ENCODE results near the gene PIGQ. TPM values are rescaled to one million over a fixed set of nuclear protein-coding genes. Genes with fewer than 3 reads are reported as not detected.

The PIGQ gene
- total RNA-seq, 2 donors from 2014 or later = 28.0 to 34.2 TPM

GRCh38 chr16:633336-634050 lies 63.7 kb downstream of the PIGQ start:
- ATAC-seq (replicated peaks) = no peak
- Mint-ChIP-seq H3K4me3 (no peak overlapping the region), H3K9me3 (no peaks in the 10 kb centered on the region), H3K27me3 (no peaks in the 10 kb centered on the region), H3K4me1 (peaks cover 6% of the 10 kb centered on the region), H3K36me3 (ENCODE audit: low read depth) (peaks cover 15% of the 10 kb centered on the region), H3K27ac (no peak overlapping the region)

Other genes with a start within 250 kb of the PIGQ start
- 10 to 100 TPM; 16.2 to 18.4 TPM for gene AXIN1, start 217.2 kb upstream of the PIGQ start, total RNA-seq
- 10 to 100 TPM; 63.4 to 86.2 TPM for gene MRPL28, start 199.4 kb upstream of the PIGQ start, total RNA-seq
- 10 to 100 TPM; 25.6 to 26.1 TPM for gene PGAP6, start 188.0 kb upstream of the PIGQ start, total RNA-seq
- 10 to 100 TPM; 21.8 to 41.9 TPM for gene NME4, start 172.8 kb upstream of the PIGQ start, total RNA-seq
- 10 to 100 TPM; 12.0 to 12.7 TPM for gene DECR2, start 168.1 kb upstream of the PIGQ start, total RNA-seq
- 10 to 100 TPM; 26.9 to 28.3 TPM for gene RAB11FIP3, start 144.3 kb upstream of the PIGQ start, total RNA-seq
- 100 to 1,000 TPM in 1 of 2 donors, 10 to 100 TPM in 1; 61.1 to 117 TPM for gene CAPN15, start 42.3 kb upstream of the PIGQ start, total RNA-seq
- not detected for gene PRR35, start 9.6 kb upstream of the PIGQ start, total RNA-seq
- 1 to 10 TPM in 1 of 2 donors, under 1 TPM in 1; 0.80 to 1.1 TPM for gene NHLRC4, start 3.0 kb upstream of the PIGQ start, total RNA-seq
- gene RAB40C, start 20.1 kb downstream of the PIGQ start, total RNA-seq = 10 to 100 TPM; 12.9 TPM
- gene WFIKKN1, start 61.0 kb downstream of the PIGQ start, total RNA-seq = under 1 TPM; 0.45 to 0.53 TPM
- 100 to 1,000 TPM in 1 of 2 donors, 10 to 100 TPM in 1; 87.4 to 115 TPM for gene METTL26, start 66.3 kb downstream of the PIGQ start, total RNA-seq
- 10 to 100 TPM; 29.2 to 54.5 TPM for gene MCRIP2, start 71.9 kb downstream of the PIGQ start, total RNA-seq
- 10 to 100 TPM; 50.7 to 93.9 TPM for gene WDR90, start 79.4 kb downstream of the PIGQ start, total RNA-seq
- gene RHOT2, start 98.2 kb downstream of the PIGQ start, total RNA-seq = 100 to 1,000 TPM; 134 to 149 TPM
- 1 to 10 TPM; 2.9 to 5.4 TPM for gene RHBDL1, start 105.7 kb downstream of the PIGQ start, total RNA-seq
- 10 to 100 TPM; 47.5 to 98.2 TPM for gene STUB1, start 110.4 kb downstream of the PIGQ start, total RNA-seq
- 10 to 100 TPM; 16.8 to 26.8 TPM for gene JMJD8, start 114.4 kb downstream of the PIGQ start, total RNA-seq
- 10 to 100 TPM; 15.6 to 18.7 TPM for gene WDR24, start 120.4 kb downstream of the PIGQ start, total RNA-seq
- gene FBXL16, start 135.8 kb downstream of the PIGQ start, total RNA-seq = 10 to 100 TPM in 1 of 2 donors, 1 to 10 TPM in 1; 6.4 to 23.6 TPM
- gene METRN, start 145.2 kb downstream of the PIGQ start, total RNA-seq = 1 to 10 TPM; 4.5 to 8.4 TPM
- gene ANTKMT, start 151.2 kb downstream of the PIGQ start, total RNA-seq = 10 to 100 TPM; 13.5 to 22.4 TPM
- gene CCDC78, start 156.5 kb downstream of the PIGQ start, total RNA-seq = 1 to 10 TPM; 4.3 to 4.4 TPM
- gene HAGHL, start 157.1 kb downstream of the PIGQ start, total RNA-seq = 10 to 100 TPM in 1 of 2 donors, 1 to 10 TPM in 1; 9.2 to 14.0 TPM
- 10 to 100 TPM; 39.2 to 47.1 TPM for gene CIAO3, start 171.0 kb downstream of the PIGQ start, total RNA-seq
- gene MSLN, start 190.8 kb downstream of the PIGQ start, total RNA-seq = not detected
- gene RPUSD1, start 218.4 kb downstream of the PIGQ start, total RNA-seq = 10 to 100 TPM; 13.2 to 40.6 TPM
- 10 to 100 TPM; 65.4 to 87.1 TPM for gene CHTF18, start 218.7 kb downstream of the PIGQ start, total RNA-seq
- not detected for gene GNG13, start 230.8 kb downstream of the PIGQ start, total RNA-seq

Data from activated T-helper 17 cell treated with anti-CD3 and anti-CD28 coated beads, Interleukin-2, amount 50 U/mL, for 72 hours (primary cell).